Stimulated activated CD8-positive, alpha-beta memory T cell treated with anti-CD3 and anti-CD28 coated beads, Interleukin-4, amount 100 ng/mL, for 1 hour (primary cell): ENCODE results near the gene LIF.

ENCODE experiments used
- DNase-seq, 2 donors: peaks; one replicate each; pipeline ENCODE4 v3.0.0-alpha.2; 2020; ENCODE audit warnings: low read depth in 2 of 2, low spot score in 1 of 2

Gene LIF

GRCh38 chr22:30265131-30265720, 18.7 kb upstream of the LIF start:
- no peak for DNase-seq

DNA sequence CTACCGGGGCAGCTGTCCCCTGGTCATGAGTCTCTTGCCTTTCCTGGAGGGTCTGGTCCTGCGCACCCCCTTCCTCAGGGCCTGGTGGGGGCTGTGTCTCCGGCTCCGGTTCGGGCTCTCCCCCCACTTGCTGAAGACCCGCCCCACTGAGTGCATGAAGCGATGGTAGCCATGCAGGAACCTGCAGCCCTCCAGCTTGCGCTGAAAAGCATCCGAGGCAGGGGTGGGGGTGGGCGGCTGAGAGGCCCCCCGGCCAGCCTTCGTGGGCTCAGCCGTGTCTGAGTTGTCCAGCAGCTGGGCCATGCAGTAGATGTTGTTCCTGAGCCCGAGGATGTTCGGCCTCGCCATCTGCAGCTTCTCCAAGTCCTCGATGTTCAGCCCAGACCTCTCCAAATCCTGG, 17.3 kb upstream of the LIF start:
- no peak for DNase-seq

DNA sequence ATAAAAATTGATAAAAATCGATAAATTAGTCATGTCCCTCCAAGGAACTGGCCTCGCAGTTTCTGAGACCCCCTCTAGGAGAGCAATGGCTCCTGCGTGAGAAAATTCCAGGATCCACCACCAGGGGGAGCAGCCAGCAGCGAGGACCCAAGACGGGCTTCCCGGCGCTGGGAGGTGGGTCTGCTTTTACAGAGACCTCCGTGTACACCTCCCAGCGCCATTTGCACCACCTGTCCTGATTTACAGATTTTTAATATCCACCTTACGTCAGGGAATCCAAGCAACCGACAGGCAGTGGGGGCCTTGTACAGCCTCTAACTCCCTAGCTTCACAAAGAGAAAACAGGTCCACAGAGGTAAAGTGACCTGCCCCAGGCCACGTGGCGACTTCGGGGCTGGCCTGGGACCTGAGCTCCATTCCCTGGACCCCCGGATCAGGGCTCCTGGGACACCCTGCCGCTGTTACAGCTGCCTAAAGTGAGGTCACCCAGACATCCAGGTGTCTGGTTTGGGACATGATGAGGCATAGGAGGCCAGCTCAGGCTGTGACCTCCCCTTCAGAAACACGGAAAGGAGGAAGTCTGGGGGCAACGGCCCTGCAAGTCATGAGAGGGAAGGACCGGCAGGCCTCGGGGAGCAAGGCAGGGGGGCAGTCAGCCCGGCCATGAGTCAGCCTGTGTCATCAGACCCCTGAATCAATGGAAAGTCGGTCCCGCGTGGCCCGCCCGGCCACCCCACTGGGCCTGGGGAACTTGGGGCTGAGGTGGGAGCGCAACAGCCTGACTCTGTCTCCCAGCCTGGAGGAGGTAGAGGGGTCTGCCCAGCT, 16.6 kb upstream of the LIF start:
- peak; percentile 60 to 68 for DNase-seq

DNA sequence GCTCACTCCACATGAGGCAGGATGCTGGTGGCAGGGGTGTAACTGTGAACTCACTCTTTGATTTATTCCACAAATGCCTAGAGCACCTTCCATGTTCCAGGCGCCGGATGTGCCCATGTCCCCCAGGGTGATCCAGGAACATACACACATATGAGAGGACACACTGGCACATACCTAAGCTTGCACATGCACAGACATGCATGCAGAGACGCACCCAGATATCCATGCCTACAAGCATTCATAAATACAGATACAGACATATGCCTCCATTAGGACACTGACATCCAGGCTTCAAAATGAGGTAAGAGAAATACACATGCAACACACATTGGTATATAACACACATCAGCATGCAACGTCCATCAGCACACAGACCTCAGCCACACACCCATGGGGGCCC, 15.6 kb upstream of the LIF start:
- no peak for DNase-seq

- no peak for DNase-seq
Observed at GRCh38 chr22:30261134-30261533, 14.6 kb upstream of the LIF start.

DNA sequence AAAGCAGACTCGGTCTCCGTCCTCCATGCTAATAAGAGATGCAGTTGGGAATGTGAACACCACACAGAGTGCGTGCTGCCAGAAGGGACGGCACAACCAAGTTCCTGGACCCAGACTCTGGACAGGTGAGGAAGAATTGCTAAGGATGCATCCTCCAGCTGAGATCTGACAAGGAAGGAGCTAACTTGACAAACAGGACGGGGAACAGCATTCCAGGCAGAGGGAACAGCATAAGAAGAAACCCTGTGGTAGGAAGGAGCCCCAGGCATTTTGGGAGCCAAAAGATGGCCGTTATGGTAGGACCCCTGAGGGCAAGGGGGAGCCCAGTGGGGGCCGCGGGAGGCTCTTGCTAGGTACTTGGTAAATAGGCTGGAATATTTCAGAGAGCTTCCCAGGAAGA, 14.1 kb upstream of the LIF start:
- no peak for DNase-seq

DNA sequence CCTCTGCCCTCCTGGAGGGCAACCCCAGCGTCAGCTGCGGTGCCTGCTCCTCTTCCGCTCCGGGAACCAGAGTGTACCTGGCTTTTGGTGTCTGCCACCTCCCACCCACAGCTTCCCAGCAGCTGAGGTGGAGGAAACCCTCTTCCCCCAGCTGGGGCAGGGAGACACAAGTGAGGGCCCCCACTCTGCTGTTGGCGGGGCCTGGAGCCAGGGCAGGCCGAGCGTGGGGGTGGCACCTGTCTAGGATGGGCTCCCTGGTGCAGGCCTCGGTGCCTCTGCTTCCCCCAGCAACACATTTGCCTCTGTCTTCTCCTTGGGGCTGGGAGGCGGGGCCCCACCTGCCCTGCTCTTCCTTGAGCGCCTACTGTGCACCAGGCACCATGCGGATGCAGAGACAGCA, 13.7 kb upstream of the LIF start:
- no peak for DNase-seq

DNA sequence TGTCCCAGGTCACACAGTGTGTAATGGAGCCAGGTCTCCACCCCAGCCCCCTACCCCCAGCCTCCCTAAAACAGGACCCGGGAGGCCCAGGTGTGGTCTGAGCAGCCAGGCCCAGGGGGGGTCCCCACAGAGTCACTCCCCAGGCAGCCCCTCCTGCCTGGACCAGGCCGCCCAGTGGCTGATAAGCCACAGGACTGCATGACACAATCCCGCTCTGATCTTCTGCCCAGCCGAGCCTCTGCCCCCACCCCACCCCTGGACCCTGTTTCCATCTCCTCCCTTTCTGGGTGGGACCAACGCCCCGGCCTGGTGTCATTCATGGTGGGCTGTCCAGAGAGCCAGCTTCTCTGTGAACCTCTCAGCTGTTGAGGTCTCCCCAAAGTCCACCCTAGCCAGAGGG, 7.8 kb upstream of the LIF start:
- DNase-seq = no peak

- DNase-seq = no peak
Observed at GRCh38 chr22:30253205-30253852, 6.8 kb upstream of the LIF start.

- no peak for DNase-seq
Observed at GRCh38 chr22:30252411-30253204, 6.0 kb upstream of the LIF start.

DNA sequence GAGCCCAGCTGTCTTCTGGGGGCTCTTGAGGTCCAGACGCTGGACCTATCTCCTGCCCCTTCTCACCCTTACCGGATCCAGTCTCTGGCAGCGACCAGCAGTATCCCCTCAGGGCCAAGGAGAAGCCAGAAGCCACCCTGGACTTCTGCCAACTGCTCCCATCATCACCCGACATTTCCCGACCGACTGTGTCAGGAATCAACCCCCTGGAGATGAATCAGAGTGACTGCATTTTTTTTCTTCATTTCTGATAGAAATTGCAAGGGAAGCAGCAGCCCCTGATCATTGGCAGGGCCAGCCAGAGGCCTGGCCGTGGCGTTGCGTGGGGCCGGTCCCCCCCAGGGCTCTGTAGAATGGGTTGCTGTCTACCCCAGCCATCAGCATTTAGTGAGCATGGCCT, 5.2 kb upstream of the LIF start:
- no peak for DNase-seq

DNA sequence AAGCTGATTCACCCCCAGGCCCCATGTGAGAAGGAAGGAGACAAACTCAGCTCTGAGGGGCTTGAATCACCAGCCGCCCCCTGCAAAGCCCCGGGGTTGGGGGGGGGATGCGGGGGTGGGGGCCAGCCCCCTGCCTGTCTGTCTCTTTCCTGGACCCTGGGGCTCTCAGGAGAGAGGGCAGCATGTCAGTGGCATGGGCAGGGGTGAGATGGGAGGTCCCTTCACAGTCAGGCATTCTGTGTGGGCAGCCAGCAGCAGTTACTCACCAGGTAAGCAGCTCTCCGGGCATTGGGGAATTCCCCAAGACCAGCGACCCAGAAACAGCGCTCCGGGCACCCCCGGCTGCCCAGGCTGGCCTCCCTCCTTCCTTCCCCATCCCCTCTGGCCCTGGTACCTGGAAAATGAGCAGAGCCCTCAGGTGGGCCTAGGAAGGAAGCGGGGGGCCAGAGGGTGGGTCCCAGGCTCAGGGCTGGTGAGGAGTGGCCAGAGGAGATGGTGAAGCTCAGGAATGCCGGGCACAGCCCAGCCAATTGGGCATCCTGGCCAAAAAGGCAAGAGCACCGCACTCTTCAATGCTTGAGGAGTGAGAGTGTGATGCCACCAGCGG, 4.2 kb upstream of the LIF start:
- no peak for DNase-seq

- DNase-seq = no peak
Observed at GRCh38 chr22:30250039-30250565, 3.5 kb upstream of the LIF start.

GRCh38 chr22:30249049-30250038, 2.8 kb upstream of the LIF start:
- DNase-seq = no peak

GRCh38 chr22:30248484-30248883, 1.9 kb upstream of the LIF start:
- DNase-seq = no peak

GRCh38 chr22:30247974-30248373, 1.4 kb upstream of the LIF start:
- no peak for DNase-seq

DNA sequence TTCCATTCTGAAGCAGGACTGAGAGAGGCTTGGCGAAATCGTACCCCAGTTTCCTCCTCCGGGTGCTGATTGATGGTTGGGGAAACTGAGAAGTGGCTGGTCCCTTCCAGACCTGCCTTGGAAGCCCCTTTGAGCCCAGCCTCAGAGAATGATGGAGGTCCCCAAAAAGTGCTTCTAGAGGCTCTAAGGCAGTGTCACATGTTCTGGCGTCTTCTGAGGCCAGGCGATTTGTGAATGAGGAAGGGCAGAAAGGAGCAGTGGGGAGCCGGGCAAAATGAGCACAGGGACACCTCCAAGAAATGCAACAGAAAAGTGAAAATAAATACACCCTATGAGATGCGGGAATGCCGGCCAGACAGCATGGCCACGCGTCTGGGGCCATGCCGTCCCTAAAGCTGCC, 1.0 kb upstream of the LIF start:
- DNase-seq = no peak

GRCh38 chr22:30246814-30247376, 336 bp upstream of the LIF start:
- DNase-seq = no peak

GRCh38 chr22:30245181-30245984, 1.2 kb downstream of the LIF start:
- no peak for DNase-seq
